ELR (cell line): ENCODE data around the gene CCNB3.

Experiments used
- DNase-seq: peaks from one replicate; pipeline ENCODE4 v3.0.0-alpha.2; 2015; ENCODE audit warnings: low read depth

Gene CCNB3

DNA sequence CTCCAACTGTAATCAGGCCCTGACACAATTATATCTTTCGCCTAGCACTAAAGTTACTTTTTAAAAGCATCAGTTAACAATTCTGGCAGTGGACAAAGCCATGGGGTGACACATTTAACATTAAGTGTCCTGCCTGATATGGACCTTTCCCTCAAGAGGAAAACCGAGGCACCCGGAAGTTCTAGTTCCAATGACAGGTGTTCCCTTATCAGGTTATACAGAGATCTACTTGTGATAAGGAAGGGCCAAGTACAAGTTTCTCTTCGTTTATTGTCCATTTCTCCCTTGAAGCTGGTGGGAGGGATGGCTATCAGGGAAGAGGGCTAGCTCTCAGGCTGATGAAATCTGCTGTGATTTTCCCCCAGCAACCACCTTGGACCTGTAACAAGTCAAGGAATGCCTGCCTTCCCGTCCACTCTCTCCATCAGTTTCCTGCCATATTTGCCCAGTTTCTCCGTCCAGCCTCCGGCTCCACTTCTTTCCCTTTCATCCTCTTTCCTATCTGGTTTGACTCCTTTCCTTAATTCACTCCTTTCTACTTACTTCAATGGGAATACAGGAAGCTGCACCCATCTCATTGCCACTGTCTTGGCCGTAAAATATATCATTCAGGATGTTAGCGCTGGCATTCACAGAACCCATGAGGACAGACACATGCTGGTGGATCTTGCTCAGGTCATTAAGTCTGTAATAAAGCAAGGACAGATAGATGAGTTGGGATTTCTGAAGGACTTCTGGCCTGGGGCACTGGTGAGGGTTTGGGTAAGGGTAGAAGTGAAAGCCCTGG lies 171.1 kb downstream of the CCNB3 start:
- no peak for DNase-seq

DNA sequence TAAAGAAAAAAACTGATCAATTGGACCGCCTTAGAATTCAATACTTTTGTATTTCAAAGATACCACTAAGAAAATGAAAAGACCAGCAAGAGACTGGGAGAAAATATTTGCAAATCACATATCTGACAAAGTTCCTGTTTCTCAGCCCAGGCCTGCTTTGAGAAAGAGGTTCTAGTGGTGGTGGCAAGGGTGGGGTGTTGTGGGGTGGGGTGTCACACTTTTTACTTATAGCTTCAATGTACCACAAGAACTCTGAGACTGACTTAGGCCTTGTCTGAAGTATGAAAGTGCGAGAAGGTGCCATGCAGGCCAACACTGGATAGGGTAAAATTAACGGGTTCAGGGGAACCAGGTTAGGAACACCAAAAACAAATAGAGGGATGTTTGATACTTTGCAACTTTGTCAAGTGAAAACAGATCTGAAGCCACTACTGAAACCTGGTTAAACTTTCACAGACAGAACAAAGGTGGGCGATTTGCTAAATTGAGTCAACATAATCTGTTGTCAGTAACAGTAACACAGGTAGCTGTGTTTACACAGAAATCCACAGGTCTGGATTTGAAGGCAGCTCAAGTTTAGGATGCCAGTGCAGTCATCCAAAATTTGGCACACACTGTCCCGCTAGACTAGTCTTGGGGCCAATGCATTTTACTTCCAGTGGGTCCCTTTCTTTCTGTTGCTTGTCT lies 177.3 kb downstream of the CCNB3 start:
- no peak for DNase-seq

DNA sequence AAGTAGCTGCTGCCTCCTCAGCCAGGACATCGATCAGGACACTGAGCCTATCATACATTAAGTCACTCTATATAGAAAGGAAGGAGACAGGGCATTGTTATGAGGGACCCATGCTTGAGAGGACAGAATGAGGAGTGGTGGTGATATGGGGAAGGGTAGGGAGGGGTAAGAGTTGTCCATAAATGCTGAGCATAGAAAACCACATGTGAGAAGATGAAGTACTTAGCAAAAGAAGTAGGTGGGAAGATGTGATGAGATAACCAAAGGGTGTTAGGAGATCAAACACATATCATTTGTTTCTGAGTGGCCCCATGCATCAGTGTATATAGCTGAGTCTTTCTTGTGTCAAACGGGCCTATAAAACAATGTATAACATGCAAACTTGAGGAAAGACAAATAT lies 182.0 kb downstream of the CCNB3 start:
- no peak for DNase-seq

DNA sequence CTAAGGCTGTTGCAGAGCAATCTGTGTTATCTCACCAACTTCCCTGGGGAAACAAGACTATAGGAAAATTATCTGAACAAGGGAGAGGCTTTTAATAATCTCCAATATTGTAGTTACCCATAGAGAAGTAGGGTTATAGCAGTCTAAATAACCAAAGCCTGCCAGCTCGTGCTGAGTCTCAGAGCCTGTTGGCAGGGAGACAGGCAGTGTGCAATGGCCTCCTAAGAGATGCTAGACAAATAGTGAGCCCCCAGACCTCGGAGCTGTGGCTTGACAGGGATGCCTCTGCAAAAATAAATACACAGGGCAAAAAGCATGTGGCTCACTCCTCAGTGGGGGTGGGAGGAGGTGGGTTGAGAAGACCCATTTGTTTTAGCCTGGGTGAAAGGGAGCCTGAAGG lies 189.3 kb downstream of the CCNB3 start:
- DNase-seq = no peak
